Dendritic cell treated with granulocyte-macrophage colony-stimulating factor and Interleukin-4, amounts not matched to agents 40 ng/mL and 50 ng/mL, for 4 days (primary cell): ENCODE results near the gene ESPNL.
"Not testable (repeated sequence)": the region's sequence is repeated elsewhere in the genome, so short reads cannot be mapped to it uniquely, and the experiment has no call there.

Source experiments
- H3K27ac Mint-ChIP-seq: one replicate; pipeline ENCODE4 v1.8.0; 2022; ENCODE audit warnings: mild to moderate bottlenecking, mixed read lengths
- H3K27me3 Mint-ChIP-seq: one replicate; pipeline ENCODE4 v1.8.0; 2022; ENCODE audit warnings: mild to moderate bottlenecking, mixed read lengths
- H3K36me3 Mint-ChIP-seq: one replicate; pipeline ENCODE4 v1.8.0; 2022; ENCODE audit warnings: low read depth, mixed read lengths
- H3K4me1 Mint-ChIP-seq: one replicate; pipeline ENCODE4 v1.8.0; 2022; ENCODE audit warnings: low read depth, mixed read lengths
- H3K4me3 Mint-ChIP-seq: one replicate; pipeline ENCODE4 v1.8.0; 2022; ENCODE audit warnings: mild to moderate bottlenecking, moderate library complexity, mixed read lengths
- H3K9me3 Mint-ChIP-seq: one replicate; pipeline ENCODE4 v1.8.0; 2022; ENCODE audit warnings: mixed read lengths
- intact Hi-C: fragments of 100-400 bp; cut with micrococcal nuclease; formaldehyde crosslinking; loops from one replicate; pipeline ENCODE4 v1.15.0; 2022

ESPNL gene

GRCh38 chr2:238100049-238100820, at the start of gene ESPNL:
ESPNL (plus strand) TSS chr2:238100340; CDS start chr2:238100420, 80 bp downstream.
- Mint-ChIP-seq H3K27me3 (no peaks in the 10 kb centered on the region), H3K4me3 (peak within 1 kb of the TSS; percentile 39), H3K36me3 (peaks cover 25% of the 10 kb centered on the region), H3K27ac (peak within 1 kb of the TSS; percentile 97), H3K4me1 (peaks cover 69% of the 10 kb centered on the region), H3K9me3 (no peaks in the 10 kb centered on the region)
- intact Hi-C loops = no loop called here

- H3K27me3 Mint-ChIP-seq = peaks cover 16% of the 10 kb centered on the region
- peaks cover 29% of the 10 kb centered on the region for H3K9me3 Mint-ChIP-seq
- no peak overlapping the region for H3K4me3 Mint-ChIP-seq
- H3K27ac Mint-ChIP-seq = no peak overlapping the region
- H3K36me3 Mint-ChIP-seq = no peaks in the 10 kb centered on the region
- intact Hi-C loops = no loop called here
- H3K4me1 Mint-ChIP-seq = peaks cover 7% of the 10 kb centered on the region
Observed at GRCh38 chr2:238053191-238053776, 46.9 kb upstream of the ESPNL start.

GRCh38 chr2:238055841-238056240, 44.3 kb upstream of the ESPNL start:
- Mint-ChIP-seq H3K4me3 (no peak overlapping the region), H3K27me3 (peaks cover 22% of the 10 kb centered on the region), H3K36me3 (peaks cover 14% of the 10 kb centered on the region), H3K27ac (no peak overlapping the region), H3K9me3 (peaks cover 22% of the 10 kb centered on the region), H3K4me1 (peaks cover 20% of the 10 kb centered on the region)
- intact Hi-C loops = no loop called here

GRCh38 chr2:238057696-238058575, 42.2 kb upstream of the ESPNL start:
- H3K4me3 Mint-ChIP-seq, H3K27ac Mint-ChIP-seq, intact Hi-C loops: not testable (repeated sequence)
- Mint-ChIP-seq H3K36me3 (peaks cover 20% of the 10 kb centered on the region), H3K4me1 (peaks cover 29% of the 10 kb centered on the region), H3K9me3 (peaks cover 22% of the 10 kb centered on the region), H3K27me3 (peaks cover 22% of the 10 kb centered on the region)

GRCh38 chr2:238059505-238059904, 40.6 kb upstream of the ESPNL start:
- peaks cover 26% of the 10 kb centered on the region for H3K36me3 Mint-ChIP-seq
- H3K27me3 Mint-ChIP-seq = peaks cover 22% of the 10 kb centered on the region
- intact Hi-C loops = no loop called here
- peaks cover 29% of the 10 kb centered on the region for H3K4me1 Mint-ChIP-seq
- peaks cover 22% of the 10 kb centered on the region for H3K9me3 Mint-ChIP-seq
- peak overlapping the region; percentile 91 for H3K4me3 Mint-ChIP-seq
- H3K27ac Mint-ChIP-seq = peak overlapping the region; percentile 90

- Mint-ChIP-seq H3K36me3 (peaks cover 29% of the 10 kb centered on the region), H3K4me3 (peak overlapping the region; percentile 91), H3K9me3 (peaks cover 22% of the 10 kb centered on the region), H3K27ac (peak overlapping the region; percentile 90), H3K4me1 (peaks cover 29% of the 10 kb centered on the region), H3K27me3 (peaks cover 22% of the 10 kb centered on the region)
- intact Hi-C loops = loop anchor here (2.0 kb wide), 1 partner anchor 91 kb away; no protein-coding TSS in a partner anchor
Observed at GRCh38 chr2:238060096-238060541, 40.0 kb upstream of the ESPNL start.

- peaks cover 35% of the 10 kb centered on the region for H3K36me3 Mint-ChIP-seq
- H3K9me3 Mint-ChIP-seq = peaks cover 19% of the 10 kb centered on the region
- H3K27me3 Mint-ChIP-seq = peaks cover 22% of the 10 kb centered on the region
- peak within 1 kb of the TSS; percentile 91 for H3K4me3 Mint-ChIP-seq
- H3K27ac Mint-ChIP-seq = peak within 1 kb of the TSS; percentile 90
- intact Hi-C loops = loop anchor here (2.0 kb wide), 1 partner anchor 92 kb away; no protein-coding TSS in a partner anchor
- H3K4me1 Mint-ChIP-seq = peaks cover 29% of the 10 kb centered on the region
Observed at GRCh38 chr2:238060542-238061314, 39.4 kb upstream of the ESPNL start, which contains the start of gene SCLY. SCLY (plus strand) TSS chr2:238061001; CDS start chr2:238061055, 54 bp downstream.

- H3K4me1 Mint-ChIP-seq = peaks cover 29% of the 10 kb centered on the region
- H3K36me3 Mint-ChIP-seq = peaks cover 44% of the 10 kb centered on the region
- peak overlapping the region; percentile 91 for H3K4me3 Mint-ChIP-seq
- intact Hi-C loops = loop anchor here (2.0 kb wide), 1 partner anchor 93 kb away; no protein-coding TSS in a partner anchor
- peak overlapping the region; percentile 90 for H3K27ac Mint-ChIP-seq
- H3K9me3 Mint-ChIP-seq = peaks cover 11% of the 10 kb centered on the region
- peaks cover 20% of the 10 kb centered on the region for H3K27me3 Mint-ChIP-seq
Observed at GRCh38 chr2:238061315-238062202, 38.6 kb upstream of the ESPNL start.

GRCh38 chr2:238063414-238064189, 36.5 kb upstream of the ESPNL start:
- no peak overlapping the region for H3K27ac Mint-ChIP-seq
- H3K9me3 Mint-ChIP-seq = no peaks in the 10 kb centered on the region
- peaks cover 22% of the 10 kb centered on the region for H3K4me1 Mint-ChIP-seq
- H3K36me3 Mint-ChIP-seq = peaks cover 64% of the 10 kb centered on the region
- intact Hi-C loops = no loop called here
- peaks cover 4% of the 10 kb centered on the region for H3K27me3 Mint-ChIP-seq
- no peak overlapping the region for H3K4me3 Mint-ChIP-seq

GRCh38 chr2:238064376-238064775, 35.8 kb upstream of the ESPNL start:
- Mint-ChIP-seq H3K4me3 (no peak overlapping the region), H3K36me3 (peaks cover 64% of the 10 kb centered on the region), H3K27me3 (no peaks in the 10 kb centered on the region), H3K9me3 (no peaks in the 10 kb centered on the region), H3K4me1 (peaks cover 18% of the 10 kb centered on the region), H3K27ac (no peak overlapping the region)
- intact Hi-C loops = no loop called here

- Mint-ChIP-seq H3K9me3 (no peaks in the 10 kb centered on the region), H3K4me3 (no peak overlapping the region), H3K36me3 (peaks cover 67% of the 10 kb centered on the region), H3K4me1 (peaks cover 11% of the 10 kb centered on the region), H3K27me3 (no peaks in the 10 kb centered on the region), H3K27ac (no peak overlapping the region)
- intact Hi-C loops = no loop called here
Observed at GRCh38 chr2:238065071-238065846, 34.9 kb upstream of the ESPNL start.
